Brain microvascular endothelial cell (primary cell): ENCODE results near the gene ADORA2B.

ENCODE experiments used
- DNase-seq: peaks from one replicate; pipeline ENCODE4 v3.0.0-alpha.2; 2020
- H3K27ac ChIP-seq: fragments of 250-450 bp; sonication (Bioruptor Pico); 2 replicates; pipeline ENCODE4 v1.5.1; 2020; ENCODE audit warnings: mild to moderate bottlenecking, moderate library complexity
- H3K27me3 ChIP-seq: fragments of 250-450 bp; sonication (Bioruptor Pico); replicated peaks from 2 replicates; pipeline ENCODE4 v1.5.1; 2020; ENCODE audit warnings: mild to moderate bottlenecking
- H3K36me3 ChIP-seq: fragments of 250-450 bp; sonication (Bioruptor Pico); replicated peaks from 2 replicates; pipeline ENCODE4 v1.5.1; 2020; ENCODE audit warnings: mild to moderate bottlenecking
- H3K4me3 ChIP-seq: 2 replicates; pipeline ENCODE4 v1.5.1; 2011; ENCODE audit warnings: low read depth, mild to moderate bottlenecking, control low read depth, low read length, moderate library complexity
- CTCF ChIP-seq: IDR thresholded peaks from 2 replicates; pipeline ENCODE4 v1.5.1; 2011; ENCODE audit warnings: low read depth, mild to moderate bottlenecking, moderate library complexity, low read length, control low read depth, inconsistent platforms; ENCODE audit errors: missing control alignments
- in situ Hi-C: cut with HindIII; loops from 2 replicates; pipeline ENCODE4 v1.10.0; 2017; ENCODE audit warnings: low sequenced_read_pairs, low pct_ligation_motif_present

ADORA2B gene

DNA sequence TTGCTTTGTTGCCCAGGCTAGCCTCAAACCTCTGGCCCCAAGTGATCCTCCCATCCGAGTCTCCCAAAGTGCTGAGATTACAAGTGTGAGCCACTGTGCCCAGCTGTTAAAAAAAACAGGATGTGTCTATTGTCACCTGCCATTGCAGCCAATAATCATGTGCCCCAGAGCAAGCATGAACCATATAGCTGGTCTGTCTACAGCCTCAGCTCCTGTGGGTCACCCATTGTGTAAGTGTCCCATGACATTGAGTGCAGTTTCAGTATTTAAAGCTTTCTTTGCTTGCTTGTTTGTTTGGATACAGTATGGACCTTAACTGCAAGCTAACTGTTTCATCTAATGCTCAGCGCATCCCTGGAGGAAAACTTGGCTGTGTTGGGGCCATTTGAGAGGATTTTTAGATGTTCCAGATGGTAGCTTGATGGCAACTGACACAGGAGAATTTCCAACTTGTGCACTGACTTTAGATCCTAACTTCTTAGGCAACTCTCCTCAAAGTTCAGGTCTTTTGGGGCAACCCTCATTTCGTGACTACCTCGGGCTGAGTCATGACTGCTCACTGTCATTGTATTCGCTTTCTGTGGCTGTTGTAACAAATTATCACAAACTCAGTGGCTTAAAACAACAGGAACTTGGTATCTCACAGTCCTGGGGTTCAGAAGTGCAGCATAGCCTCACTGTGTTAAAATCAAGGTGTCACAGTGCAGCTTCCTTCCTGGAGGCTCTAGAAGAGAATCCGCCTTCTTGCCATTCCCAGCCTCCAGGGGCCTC lies 30.3 kb upstream of the ADORA2B start:
- Histone ChIP-seq H3K36me3 (no peaks in the 10 kb centered on the region), H3K27me3 (no peaks in the 10 kb centered on the region), H3K27ac (peak overlapping the region; percentile 91), H3K4me3 (no peak overlapping the region)
- in situ Hi-C loops, result no loop called here
- DNase-seq, result peak; percentile 87
- TF ChIP-seq CTCF, result no peak

- TF ChIP-seq CTCF, result no peak
- in situ Hi-C loops, result no loop called here
- Histone ChIP-seq H3K27ac (peak overlapping the region; percentile 91), H3K27me3 (no peaks in the 10 kb centered on the region), H3K36me3 (no peaks in the 10 kb centered on the region), H3K4me3 (no peak overlapping the region)
- DNase-seq, result no peak
Observed at GRCh38 chr17:15915961-15916360, 29.0 kb upstream of the ADORA2B start.

GRCh38 chr17:15917021-15917437 lies 27.9 kb upstream of the ADORA2B start:
- H3K27ac ChIP-seq, result no peak overlapping the region
- no peak for TF ChIP-seq CTCF
- no peaks in the 10 kb centered on the region for H3K36me3 ChIP-seq
- DNase-seq, result no peak
- in situ Hi-C loops, result no loop called here
- H3K27me3 ChIP-seq, result no peaks in the 10 kb centered on the region
- H3K4me3 ChIP-seq, result no peak overlapping the region

DNA sequence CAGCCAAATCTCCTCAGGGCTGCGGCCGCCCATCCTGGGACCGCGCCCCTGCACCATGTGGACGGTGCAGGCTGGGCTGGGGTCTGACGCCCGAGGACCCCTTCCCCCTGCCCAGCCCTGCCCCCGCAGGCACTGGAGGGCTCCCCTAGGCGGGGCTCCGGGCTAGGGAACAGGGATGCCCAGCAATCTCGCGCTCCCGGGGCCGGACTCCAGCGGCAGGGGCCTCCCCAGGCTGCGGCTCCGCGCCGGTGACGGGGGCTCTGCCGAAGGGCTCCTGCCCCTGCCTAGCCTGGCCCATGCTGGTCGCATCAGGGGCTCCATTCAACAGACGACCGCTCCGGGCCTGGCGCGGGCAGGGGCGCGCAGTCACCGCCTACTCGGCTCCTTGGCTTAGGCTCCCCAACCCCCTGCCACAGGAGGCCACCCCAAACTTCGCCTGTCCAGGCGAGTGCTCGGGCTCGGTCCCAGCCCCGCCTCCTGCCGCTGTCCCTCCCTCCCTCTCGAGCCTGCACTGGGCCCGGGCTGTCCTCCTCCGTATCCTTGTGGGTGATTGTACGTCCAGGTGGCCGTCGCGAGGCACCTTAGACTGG lies 27.4 kb upstream of the ADORA2B start:
- no peaks in the 10 kb centered on the region for H3K27me3 ChIP-seq
- in situ Hi-C loops, result no loop called here
- DNase-seq, result no peak
- no peaks in the 10 kb centered on the region for H3K36me3 ChIP-seq
- peak overlapping the region; percentile 25 for H3K4me3 ChIP-seq
- no peak for TF ChIP-seq CTCF
- H3K27ac ChIP-seq, result no peak overlapping the region

DNA sequence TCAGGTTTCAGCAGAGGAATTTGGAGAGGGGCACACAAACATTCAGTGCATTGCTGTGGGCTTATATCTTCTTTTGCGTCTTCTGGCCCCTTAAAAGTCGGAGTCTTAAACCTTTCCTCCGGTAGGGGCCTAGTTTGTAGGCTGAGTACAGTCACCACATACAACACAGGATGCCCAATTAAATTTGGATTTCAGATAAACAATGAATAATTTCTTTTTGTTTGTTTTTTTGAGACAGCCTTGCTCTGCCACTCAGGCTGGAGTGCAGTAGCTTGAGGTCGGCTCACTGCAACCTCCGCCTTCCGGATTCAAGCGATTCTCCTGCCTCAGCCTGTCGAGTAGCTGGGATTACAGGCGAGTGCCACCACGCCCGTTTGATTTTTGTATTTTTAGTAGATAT lies 26.7 kb upstream of the ADORA2B start:
- TF ChIP-seq CTCF, result no peak
- Histone ChIP-seq H3K27me3 (no peaks in the 10 kb centered on the region), H3K36me3 (no peaks in the 10 kb centered on the region), H3K4me3 (no peak overlapping the region), H3K27ac (no peak overlapping the region)
- in situ Hi-C loops, result no loop called here
- DNase-seq, result no peak

DNA sequence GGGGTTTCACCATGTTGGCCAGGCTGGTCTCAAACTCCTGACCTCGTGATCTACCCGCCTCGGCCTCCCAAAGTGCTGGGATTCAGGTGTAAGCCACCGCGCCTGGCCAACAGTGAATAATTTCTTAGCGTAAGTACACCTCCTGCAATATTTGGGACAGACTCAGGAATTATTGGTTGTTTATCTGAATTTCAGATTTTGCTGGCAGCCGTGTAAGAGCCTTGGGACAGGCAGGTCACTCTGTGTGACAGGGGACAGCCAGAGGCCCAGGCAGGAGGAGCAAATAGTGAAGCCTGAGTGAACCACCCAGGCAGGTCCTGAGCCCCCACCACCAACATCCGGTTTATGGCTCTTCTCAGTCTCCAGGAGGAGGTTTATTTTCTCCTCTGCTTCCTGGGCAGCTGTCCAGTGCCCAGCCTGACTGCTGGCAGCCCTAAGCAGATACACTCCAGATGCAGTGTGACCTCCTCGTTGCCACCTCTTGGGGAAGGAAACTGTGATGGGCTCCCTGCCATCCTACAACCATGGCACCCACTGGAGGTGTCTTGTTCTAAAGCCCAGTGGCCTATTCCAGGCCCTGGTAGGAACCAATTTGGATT lies 26.2 kb upstream of the ADORA2B start:
- in situ Hi-C loops, result no loop called here

More for the DNA sequence above, 26.2 kb upstream of the ADORA2B start:
- H3K4me3 ChIP-seq, result no peak overlapping the region
- TF ChIP-seq CTCF, result no peak
- DNase-seq, result no peak
- H3K27ac ChIP-seq, result no peak overlapping the region
- H3K27me3 ChIP-seq, result no peaks in the 10 kb centered on the region
- no peaks in the 10 kb centered on the region for H3K36me3 ChIP-seq
